VCaP (cell line): ENCODE data around the gene ZNF226.
A peak's percentile ranks its signal among the peaks of the same experiment; 100 is the strongest.
"Not testable (repeated sequence)": the region's sequence is repeated elsewhere in the genome, so short reads cannot be mapped to it uniquely, and the experiment has no call there.

Experiments
- H3K27ac ChIP-seq: fragments of 450-650 bp; 2 replicates; pipeline ENCODE4 v1.5.1; 2017
- TF ChIP-seq, protein P1 (sequence below): fragments of 450-650 bp; conservative IDR thresholded peaks from 2 replicates; pipeline ENCODE4 v1.5.1; 2017; ENCODE audit warnings: mild to moderate bottlenecking, moderate library complexity

ZNF226 gene

DNA sequence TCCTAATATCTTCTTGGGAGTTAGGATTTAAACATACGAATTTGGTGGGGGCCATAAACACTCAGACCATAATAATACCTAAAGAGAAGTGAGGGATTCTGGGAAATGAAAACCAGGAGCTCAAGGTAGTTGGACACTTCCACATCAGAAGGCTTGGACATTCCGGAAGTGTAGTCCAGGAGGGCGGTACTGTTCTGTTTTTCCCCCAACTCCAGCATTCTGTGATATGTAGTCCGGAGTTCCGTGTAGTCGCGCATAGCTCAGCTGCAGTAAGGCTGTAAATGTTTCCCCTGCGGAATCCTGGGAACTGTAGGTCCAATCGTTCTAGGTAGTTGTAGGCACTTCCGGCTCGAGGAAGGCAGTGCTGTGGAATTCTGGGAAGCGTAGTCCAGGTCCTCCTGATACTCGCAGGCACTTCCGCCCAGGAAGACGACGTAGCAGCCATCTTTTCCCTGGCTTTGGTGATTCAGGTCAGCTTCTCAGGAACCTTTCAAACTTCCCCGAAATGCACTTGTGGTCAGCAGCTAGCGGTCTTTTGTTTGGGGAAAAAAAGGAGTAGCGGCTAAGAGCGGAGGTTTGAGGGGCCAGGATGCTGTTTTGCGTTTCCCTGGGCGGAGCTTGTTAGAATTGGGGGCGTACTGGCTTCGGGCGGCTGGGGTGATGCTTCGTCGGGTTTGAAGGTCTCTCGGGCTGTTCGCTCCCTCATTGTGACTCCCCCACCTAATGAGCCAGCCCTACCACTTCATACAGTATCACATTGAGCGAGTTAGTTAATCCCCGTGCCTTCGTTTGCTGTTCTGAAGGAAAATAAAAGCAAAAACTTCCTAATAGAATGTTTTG, at the start of gene ZNF226:
Gene ZNF226 (plus strand): TSS at position 428 of the 840 bp plus-strand sequence. CDS start 4,981 bp downstream, outside the sequence.
- TF ChIP-seq, protein P1, sequence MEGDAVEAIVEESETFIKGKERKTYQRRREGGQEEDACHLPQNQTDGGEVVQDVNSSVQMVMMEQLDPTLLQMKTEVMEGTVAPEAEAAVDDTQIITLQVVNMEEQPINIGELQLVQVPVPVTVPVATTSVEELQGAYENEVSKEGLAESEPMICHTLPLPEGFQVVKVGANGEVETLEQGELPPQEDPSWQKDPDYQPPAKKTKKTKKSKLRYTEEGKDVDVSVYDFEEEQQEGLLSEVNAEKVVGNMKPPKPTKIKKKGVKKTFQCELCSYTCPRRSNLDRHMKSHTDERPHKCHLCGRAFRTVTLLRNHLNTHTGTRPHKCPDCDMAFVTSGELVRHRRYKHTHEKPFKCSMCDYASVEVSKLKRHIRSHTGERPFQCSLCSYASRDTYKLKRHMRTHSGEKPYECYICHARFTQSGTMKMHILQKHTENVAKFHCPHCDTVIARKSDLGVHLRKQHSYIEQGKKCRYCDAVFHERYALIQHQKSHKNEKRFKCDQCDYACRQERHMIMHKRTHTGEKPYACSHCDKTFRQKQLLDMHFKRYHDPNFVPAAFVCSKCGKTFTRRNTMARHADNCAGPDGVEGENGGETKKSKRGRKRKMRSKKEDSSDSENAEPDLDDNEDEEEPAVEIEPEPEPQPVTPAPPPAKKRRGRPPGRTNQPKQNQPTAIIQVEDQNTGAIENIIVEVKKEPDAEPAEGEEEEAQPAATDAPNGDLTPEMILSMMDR, result no peak
- peak within 1 kb of the TSS; percentile 83 for H3K27ac ChIP-seq

DNA sequence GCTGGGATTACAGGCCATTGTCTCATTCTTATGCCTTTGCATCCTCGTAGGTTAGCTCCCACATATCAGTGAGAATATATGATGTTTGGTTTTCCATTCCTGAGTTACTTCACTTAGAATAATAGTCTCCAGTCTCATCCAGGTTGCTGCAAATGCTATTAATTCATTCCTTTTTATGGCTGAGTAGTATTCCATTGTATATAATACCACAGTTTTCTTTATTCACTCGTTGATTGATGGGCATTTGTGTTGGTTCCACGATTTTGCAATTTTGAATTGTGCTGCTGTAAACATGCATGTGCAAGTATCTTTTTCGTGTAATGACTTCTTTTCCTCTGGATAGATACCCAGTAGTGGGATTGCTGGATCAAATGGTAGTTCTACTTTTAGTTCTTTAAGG, 43.7 kb upstream of the ZNF226 start:
- H3K27ac ChIP-seq, result not testable (repeated sequence)

DNA sequence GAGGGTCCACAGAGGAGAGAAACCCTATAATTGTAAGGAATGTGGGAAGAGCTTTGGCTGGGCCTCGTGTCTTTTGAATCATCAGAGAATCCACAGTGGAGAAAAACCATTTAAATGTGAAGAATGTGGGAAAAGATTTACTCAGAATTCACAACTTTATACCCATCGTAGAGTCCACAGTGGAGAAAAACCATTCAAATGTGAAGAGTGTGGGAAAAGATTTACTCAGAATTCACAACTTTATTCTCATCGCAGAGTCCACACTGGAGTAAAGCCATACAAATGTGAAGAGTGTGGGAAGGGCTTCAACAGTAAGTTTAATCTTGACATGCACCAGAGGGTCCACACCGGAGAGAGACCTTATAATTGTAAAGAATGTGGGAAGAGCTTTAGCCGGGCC, 32.9 kb upstream of the ZNF226 start:
- TF ChIP-seq, protein P1, result no peak
- no peak overlapping the region for H3K27ac ChIP-seq

DNA sequence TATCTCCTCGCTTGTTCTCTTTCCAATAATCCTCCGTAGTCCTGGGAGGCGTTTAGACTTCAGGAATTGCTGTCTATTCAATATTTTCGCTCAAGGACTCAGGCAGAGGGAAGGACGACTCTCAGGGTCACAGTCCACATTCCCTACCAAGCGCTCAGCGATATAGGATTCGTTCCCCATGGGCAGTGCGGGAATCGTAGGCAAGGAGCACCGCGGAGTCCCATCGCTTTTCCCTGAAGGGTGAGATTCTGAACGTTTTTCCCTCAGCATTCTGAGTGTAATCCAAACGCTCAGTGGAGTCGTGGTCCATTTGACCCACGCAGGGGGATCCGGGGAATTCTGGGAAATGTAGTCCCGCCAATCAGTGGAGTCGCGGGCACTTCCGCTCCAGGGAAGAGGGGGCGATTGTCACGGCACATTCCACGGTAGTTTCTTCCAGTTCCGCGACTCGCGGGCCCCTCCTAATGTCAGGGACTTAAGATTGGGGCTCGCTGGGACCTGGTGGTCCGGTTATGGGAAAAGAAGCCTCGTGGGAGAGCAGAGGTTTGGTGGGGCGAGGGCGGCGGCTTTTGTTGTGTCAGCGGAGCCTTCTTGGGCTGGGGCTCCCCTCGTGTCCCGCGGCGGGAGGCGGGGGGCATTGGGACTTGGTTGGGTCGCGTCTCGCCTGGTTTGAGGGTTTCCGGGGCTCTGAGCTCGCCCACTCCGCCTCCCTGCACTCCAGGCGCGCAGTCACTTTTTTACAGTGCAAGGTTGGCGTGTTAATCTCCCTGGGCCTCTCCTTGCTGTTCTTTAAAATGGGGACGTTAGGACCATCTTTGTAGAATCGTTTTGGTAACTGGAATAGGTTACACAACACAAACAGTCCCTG, 23.5 kb upstream of the ZNF226 start, which contains the start of gene ZNF234:
Gene ZNF234 (plus strand): TSS at position 364 of the 868 bp plus-strand sequence. CDS start 3,079 bp downstream, outside the sequence.
- TF ChIP-seq, protein P1, result no peak
- peak within 1 kb of the TSS; percentile 78 for H3K27ac ChIP-seq

DNA sequence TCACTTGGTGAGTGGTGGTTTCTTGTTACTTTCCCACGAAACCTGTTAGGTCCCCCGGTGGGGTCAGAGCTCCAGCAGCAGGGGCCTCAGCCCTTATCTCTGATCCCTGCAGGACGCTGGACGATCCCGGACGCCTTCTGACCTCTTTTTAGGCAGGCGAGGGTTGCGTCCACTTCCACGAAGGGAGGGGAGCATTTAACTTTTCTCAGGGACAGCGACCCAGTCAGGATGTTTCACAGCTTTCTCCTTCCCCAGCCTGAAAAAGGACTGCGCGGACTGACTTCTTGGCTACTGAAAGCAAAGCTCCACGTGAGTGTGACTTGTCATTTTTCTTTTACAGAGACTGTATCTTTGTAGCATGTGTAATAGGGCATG, 22.9 kb upstream of the ZNF226 start:
- peak overlapping the region; percentile 78 for H3K27ac ChIP-seq
- TF ChIP-seq, protein P1, result no peak

DNA sequence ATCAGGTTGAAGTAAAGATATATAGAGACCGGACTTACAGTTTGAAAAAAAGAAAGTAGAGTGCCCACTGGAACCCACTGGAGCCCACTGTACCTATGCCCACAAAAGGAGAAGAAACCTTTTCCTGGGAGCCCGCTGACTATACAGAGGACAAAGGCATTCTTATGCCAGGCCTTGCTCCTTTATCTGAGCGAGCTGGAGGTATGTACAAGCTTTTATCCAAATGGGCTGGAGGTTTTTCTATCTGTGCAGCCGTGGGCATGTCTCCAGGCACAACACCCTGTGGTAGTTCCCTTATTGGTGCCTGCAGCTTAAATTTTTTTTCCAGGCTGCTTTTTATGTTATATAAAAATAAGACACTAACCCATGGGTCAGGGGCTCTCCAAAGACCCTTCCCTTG, 15.1 kb upstream of the ZNF226 start:
- TF ChIP-seq, protein P1, result no peak
- no peak overlapping the region for H3K27ac ChIP-seq

DNA sequence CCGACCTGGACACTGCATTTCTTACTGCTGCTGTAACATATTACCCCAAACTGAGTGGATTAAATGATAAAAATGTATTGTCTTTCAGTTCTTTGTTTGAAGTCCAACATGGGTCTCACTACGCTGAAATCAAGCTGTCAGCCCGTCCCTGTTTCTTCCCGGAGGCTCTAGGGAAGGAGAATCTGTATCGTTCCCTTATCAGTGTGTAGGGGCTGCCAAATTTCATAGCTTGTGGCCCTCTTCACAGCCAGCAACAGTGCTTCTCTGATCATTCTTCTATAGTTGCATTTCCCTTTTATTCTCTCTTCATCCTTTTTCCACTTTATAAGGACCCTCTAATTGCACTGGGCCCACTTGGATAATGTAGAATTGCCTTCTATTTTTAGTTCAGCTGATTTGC, 13.4 kb upstream of the ZNF226 start:
- TF ChIP-seq, protein P1, result no peak

More for the DNA sequence above, 13.4 kb upstream of the ZNF226 start:
- no peak overlapping the region for H3K27ac ChIP-seq
